Activated effector memory CD4-positive, alpha-beta T cell treated with Interleukin-2 at 50 U/mL for 16 hours (primary cell): ENCODE data around the gene CTU2.
"Not testable (repeated sequence)": the region's sequence is repeated elsewhere in the genome, so short reads cannot be mapped to it uniquely, and the experiment has no call there.

Experiments
- DNase-seq: peaks from one replicate; pipeline ENCODE4 v3.0.0-alpha.2; 2020

Gene CTU2

DNA sequence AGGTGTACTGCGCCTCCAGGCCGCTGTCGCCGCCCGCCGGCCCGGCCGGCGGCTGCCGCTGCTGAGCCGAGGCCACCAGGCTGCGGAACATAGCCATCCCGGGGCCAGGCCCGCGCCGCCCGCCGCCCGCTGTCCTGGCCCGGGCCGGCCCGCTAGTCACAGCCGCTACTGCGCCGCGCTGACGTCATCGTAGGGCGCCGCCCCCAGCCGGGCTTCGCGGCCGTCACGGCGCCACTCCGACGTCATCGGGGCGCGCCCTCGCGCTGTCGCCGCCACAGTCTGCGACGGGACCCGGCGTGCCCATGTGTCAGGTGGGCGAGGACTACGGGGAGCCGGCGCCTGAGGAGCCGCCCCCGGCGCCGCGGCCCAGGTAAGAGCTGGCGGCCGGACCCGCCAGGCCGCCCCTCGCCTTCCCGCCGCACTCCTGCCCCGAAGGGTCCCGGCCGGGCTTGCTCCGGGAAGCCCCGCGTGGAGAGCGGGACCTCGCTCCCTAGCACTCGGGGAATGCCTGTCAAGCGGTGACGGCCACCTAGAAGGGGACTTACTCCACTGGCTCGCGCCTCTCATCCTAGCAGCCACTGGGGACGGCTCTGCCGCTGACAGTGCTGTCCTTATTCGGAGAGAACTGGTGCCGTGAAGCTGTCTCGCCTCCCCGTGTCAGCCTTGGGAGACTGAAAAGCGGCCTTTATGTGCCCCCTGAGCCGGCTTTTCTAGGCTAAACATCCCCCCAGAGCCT, at the start of gene CTU2, which contains the start of gene RNF166:
TSS of gene CTU2 (plus strand) at position 275 of the 736 bp plus-strand sequence. CDS start at position 303, 28 bp downstream.
TSS of gene RNF166 (minus strand) at position 180 of the 736 bp plus-strand sequence. CDS start at position 97, 83 bp downstream.
- DNase-seq, result peak; percentile 83

DNA sequence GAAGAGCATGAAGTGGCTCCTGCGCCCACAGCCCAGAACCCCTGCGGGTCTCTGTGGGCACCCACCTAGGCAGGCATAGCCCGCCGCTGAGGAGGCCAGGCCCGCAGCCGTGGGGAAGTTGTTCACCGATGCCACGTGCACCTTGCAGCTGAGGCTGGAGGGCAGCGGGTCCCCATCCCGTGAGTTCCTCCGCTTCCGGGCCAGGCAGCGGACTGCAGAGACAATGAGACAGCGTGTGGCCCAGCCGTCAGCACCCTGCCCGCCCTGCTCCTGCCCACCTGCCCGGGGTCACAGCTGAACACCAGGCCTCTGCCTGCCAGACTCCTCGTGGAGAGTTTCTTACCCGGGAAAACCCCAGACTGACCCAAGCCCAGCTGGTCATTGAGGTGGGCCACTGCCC, 48.9 kb upstream of the CTU2 start:
- DNase-seq, result no peak

DNA sequence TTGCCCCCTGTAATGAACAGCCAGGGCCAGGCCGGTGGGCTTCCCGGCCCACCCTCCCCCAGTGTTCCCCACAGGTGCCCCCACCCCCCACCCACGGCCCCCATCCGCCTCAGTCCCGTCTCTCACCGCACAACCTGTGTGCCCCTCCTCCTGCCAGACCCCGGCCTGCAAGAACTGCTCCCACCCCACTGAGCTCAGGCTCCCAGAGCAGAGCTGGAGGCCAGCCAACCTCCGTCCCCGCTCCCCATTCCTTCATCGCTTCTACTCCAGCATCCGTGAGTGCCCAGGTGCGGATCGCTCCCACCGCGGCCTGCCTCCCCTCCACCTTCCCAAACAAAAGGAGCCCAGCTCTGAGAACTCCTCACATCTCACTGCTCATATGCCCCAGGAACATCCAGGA, 47.6 kb upstream of the CTU2 start:
- no peak for DNase-seq

DNA sequence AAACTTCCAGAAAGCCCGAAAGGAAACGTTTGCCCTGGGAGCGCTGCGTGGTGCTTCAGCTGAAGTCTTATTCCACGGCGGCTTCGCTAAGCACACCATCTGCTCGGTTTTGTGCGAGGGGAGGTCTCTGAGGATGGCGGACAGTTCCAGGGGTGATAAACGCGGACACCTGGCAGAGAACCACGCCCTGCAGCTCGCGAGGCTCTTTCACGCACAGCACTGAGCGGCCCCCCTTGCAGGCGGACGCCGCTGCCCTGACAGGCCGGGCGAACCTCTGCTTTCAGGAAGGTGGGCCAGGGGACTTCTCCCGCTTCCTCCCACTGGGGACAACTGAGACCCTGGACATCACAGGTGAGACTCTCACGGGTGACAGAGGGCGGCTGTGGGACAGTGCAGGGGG, 47.1 kb upstream of the CTU2 start:
- no peak for DNase-seq

DNA sequence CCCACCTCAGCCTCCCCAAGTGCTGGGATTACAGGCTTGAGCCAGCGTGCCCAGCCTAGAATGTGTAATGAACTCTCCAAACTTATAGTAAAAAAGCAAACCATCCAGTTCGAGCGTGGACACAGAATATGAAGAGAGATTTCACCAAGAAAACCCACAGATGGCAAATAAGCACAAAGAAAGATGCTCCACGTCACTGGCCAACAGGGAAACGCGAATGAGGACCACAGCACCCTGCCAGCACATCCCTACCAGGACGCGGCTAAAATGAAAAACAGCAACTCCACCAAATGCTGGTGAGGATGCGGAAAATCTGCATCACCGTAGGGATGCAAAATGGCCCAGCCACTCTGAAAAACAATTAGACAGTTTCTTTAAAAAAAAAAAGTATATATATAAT, 44.8 kb upstream of the CTU2 start:
- no peak for DNase-seq

DNA sequence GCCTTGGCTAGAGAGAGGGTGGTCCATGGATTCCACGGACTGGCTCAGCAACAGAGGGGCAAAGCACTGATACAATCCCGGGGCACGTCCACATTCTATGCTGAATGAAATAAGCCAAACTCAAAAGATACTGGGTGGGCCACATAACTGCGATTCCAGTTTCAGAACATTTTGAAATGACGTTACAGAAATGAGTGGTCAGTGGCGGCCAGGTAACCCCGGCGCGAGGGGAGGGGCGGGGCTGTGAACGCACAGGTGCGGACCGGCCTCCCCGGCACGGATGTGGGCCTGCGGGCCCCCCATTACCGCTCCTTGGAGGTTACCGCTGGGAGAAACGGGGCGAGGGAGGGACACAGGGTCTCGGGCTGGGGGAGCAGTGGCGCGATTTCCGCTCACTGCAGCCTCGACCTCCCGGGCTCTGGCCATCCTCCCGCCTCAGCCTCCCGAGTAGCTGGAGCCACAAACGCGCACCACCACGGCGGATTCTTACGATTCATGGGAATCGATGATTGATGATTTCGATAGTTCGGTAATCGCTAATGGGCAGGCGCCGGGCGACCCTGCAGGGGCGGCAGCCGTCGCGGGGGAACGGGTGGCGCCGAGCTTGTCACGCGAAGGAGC, 44.0 kb upstream of the CTU2 start:
- no peak for DNase-seq

DNA sequence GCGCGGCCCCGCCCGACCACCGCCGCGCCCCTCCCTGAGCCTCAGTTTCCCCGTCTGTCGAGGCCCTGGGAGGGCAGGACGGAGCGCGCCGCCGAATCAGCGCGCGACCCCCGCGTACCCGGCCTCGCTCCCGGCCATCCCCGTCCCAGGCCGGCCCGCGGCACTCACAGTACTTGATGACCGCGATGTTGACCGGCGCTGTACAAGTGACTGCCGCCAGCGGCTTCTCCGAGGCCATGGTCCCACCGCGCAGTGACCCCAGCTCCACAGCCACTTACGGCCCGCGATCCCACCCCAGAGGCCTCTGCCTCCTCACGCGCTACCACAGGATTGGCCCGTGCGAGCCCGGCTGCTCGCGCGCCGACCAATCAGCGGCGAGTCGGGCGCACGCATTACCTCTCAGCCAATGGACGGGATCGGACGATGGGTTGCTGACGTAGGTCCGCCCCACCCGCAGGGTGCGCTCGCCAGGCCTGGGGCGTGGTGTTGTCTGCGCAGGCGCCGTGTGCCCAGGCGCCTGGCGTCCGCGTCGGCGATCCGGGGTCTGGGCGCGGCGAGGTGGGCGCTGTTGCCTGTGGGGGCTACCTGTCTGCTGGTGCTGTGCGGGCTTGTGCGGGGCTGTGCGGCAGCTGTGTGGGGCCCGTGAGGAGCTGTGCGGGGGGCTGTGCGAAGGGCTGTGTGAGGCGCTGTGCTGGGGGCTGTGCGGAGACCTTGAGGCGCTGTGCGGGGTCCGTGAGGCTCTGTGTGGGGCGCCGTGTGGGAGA, 43.3 kb upstream of the CTU2 start, which contains the start of gene MVD:
TSS of gene MVD (minus strand) at position 249 of the 764 bp plus-strand sequence. CDS start at position 238, 11 bp downstream.
- DNase-seq, result peak; percentile 92

DNA sequence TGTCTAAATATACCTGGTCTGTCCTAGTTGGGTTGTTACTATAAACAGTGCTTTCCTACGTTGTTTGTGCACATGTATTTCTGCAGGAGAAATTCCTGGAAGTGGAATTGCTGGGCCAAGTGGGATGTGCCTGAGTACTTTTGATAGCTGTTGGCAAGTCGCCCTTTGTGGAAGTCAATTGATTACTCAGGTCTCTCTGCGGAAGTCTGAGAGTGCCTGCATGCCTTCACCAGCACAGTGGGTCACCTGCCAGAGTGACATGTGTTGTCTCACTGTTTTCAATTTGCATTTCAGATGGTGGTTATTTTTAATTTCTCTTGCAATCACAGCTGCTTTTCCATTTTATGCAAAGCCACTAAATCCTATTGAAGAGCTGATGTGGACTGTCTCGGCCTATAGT, 41.2 kb upstream of the CTU2 start:
- DNase-seq, result no peak

DNA sequence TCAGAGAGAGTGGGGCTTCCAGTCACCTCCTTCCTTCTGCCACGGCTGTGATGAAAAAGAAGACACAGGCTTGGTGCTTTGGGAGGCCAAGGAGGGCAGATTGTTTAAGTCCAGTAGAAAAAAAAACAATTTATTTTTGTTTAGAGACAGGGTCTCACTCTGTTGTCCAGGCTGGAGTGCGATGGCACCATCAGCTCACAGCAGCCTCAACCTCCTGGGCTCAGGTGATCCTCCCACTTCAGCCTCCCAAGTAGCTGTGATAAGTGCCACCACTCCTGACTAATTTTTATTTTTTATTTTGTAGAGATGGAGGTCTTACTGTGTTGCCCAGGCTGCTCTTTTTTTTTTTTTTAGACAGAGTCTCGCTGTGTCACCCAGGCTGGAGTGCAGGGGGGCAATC, 40.7 kb upstream of the CTU2 start:
- no peak for DNase-seq

DNA sequence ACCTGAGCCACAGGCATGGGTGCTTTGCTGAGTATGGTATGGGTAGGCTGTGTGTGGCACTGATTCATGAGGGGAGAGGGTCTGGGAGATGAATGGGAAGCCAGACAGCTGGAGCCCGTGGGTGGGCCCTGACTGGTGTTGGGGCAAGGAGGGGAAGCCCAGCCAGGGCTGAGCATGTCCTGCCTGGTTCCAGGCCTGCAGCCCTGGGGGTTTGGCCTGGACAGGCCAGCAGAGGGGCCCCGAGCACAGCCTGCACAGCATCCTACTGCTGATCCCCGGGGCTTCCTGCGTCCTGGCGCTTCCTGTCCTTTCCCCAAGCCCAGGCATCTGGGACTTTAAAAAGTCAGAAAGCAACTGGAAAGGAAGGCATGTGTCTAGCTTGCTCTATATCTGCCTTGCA, 38.8 kb upstream of the CTU2 start:
- no peak for DNase-seq

DNA sequence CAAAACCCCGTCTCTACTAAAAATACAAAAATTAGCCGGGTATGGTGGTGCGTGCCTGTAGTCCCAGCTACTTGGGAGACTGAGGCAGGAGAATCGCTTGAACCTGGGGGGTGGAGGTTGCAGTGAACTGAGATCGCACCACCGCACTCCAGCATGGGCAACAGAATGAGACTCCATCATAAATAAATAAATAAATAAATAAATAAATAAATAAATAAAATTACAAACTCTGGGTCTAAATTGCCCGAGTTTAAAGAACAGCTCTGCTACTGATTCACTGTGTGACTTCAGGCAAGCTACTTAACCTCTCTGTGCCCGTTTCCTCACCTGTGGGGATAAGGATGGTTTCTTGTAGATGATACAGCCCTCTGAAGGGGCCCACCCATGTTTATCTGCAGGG, 36.8 kb upstream of the CTU2 start:
- not testable (repeated sequence) for DNase-seq

DNA sequence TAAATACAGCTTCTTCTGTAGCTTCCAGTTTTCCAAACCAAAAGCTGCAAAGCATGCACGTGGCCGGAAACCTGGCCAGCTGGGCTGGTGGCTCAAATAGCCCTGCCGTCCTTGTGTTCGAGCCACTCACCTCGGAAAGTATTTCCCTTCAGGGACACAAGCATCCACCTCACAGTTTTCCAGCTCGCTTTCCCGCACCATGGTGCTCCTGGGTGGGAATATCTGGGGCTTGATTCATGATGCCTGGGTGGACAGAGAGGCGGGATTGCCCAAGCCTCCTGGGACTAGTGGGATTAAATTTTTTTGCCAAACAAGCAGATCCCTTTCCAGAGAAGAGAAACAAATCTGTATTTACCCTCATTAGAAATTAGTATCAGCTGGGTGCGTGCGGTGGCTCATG, 36.3 kb upstream of the CTU2 start:
- DNase-seq, result no peak

DNA sequence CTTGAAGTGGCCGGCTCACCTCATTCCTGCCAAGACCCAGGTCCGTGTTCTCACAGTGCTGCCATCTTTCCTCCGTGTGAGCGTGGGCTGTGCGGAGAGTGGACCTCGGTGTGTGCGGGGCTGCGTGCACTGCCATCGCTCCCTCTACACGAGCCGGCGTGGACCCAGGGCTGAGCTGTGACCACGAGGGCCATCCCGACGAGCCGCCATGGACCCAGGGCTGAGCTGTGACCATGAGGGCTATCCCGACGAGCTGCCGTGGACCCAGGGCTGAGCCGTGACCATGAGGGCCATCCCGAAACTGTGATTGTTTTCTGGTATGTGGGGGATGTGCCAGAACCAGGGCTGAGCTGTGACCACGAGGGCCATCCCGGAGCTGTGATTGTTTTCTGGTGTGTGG, 34.5 kb upstream of the CTU2 start:
- no peak for DNase-seq

DNA sequence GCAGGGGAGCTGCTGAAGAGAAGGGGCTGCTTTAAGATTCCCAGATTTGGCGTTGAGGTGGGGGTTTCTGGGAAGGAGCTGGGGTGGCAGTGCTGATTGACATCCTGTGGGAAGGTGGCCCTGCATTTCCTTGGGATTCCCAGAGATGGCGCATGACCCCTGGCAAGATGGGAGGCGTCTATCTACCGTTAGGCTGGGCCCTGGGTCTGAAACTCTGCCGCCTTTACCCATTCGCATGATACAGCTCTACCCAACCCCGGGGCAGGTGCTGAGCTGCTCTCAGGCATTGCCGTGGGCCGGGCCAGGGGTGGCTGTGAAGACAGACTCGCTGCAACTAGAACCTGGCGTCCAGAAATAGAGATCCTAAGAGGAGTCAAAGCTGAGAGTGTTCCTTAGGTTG, 33.5 kb upstream of the CTU2 start:
- no peak for DNase-seq

DNA sequence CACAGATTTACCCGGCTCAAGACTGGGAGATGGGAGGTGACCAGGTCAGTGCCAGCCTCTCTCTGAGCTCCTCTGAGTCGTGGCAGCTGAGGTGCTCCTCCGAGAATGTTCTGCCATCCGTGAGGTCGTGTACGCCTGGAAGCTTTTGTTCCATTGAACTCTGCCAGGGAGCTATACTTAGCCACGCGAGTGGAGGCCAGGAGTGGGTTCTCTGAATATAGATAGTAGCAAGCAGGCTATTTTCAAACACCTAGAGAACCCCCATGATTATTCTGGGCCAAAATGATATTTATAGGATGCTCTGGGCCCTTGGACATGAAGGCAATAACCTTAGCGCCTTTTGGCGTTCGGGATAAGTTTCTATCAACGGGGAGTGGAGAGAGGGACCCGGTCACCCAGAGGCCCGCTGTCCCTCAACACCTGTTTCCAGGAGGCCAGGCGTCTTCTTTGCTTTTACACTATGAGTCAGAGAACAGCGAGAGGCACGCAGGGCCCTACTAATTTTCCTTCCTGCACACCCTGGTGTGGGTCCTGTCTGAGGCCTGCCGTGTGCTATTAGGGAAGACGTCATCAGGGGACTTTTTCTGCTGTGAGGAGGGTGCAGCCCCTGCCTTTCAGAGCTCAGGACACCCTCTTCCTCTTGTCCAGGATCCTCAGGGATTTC, 32.5 kb upstream of the CTU2 start:
- no peak for DNase-seq

DNA sequence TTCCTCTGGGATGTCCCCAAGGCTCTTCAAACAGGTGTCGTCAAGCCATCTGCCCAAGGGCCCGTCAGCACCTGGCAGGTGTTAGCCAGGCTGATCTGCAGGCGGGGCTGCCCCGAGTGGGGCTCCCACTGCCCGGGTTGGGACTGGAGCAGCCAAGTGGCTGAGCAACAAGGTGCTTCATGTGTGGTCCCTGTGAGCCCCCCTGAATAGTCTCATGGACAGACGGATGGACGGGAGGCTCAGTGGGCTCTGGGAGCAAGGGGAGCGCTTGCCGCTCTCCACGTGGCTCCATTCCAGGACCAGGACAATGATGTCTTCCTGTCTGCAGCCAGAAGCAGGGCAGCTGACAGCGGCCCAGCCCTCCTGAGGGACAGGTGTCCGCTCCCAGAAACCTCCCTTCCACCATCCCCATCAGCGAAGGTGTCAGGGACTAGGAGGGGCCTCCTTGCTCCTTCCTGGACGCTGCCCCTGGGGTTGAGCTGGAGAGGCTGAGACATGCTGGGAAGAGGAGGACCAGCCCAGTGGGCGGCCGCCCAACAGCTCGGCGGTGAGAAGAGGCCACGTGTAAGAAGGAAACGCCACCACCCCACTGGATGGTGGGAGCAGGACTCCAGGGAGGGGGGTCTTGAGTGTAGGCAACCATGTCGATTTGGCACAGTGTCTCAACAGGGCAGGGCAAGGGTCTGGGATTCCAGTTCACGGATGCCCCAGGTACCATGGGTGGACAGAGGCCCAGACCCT, 29.6 kb upstream of the CTU2 start:
- no peak for DNase-seq

DNA sequence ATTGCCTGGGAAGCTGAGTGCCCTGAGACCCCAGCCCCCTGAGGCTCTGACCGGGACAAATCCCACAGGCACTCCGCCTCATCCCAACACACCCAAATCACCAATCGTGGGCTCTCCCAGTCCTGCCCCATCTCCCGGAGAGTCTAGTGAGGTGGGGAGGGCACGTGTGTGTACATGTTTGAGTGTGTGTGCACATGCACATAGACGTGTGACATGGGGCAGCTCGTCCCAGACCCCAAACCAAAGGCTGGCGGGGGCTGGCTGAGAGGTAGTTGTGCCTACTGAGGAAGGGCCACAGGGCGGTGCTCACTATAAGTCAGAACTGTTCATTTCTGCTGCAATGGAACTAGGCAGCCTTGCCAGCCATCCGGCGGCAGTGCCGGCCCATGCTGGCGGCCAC, 28.6 kb upstream of the CTU2 start:
- no peak for DNase-seq

DNA sequence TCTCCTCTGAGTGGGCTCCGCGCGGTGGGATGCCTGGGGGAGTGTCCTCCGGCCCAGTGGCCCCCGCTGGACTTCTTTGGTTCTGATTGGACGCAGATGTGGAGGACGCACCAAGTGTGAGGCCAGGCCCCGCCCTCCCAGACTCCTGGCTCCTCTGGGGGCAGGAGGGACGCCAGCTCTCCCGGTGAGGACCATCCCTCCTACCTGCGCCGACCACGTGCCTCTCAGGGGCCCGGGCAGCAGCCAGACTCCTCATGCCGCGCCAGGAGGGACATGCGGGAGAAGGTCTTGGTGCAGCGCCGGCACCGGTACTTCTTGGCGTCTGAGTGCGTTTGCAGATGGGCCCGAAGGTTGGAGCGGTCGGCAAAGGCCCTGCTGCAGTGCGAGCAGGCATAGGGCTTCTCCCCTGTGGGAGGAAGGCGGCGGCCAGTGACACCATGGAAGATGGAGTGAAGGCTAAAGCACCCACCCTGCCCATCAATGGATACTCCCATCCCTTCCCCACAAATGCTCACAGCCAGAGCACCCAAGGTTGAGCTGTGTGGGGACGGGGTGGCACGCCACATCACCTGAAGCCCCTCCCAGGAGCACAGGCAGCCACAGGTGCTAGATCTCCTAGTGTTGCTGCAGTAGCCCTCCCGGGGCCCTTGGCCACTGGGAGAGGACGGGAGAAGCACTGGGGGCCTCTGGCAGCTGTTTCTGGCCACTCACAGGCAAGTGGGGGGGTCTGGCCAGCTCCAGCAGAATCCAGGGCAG, 27.9 kb upstream of the CTU2 start:
- DNase-seq, result no peak

DNA sequence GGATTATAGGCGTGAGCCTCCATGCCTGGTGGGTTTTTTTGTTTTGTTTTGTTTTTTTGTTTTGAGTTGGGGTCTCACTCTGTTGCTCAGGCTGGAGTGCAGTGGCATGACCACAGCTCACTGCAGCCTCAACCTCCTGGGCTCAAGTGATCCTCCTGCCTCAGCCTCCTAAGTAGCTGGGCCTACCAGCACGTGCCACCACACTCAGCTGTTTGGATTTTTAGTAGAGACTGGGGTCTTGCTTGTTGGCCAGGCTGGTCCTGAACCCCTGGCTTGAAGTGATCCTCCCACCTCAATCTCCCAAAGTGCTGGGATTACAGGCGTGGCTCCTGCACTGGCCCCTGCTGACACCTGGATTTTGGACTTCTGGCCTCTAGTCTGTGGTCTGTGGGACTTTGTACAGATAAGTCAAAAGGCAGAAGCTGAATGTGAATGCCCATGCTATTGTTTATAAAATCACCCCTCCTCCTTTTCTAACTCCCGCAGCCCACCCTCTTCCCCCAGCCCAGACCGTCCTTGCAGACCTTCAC, 25.7 kb upstream of the CTU2 start:
- DNase-seq, result no peak

DNA sequence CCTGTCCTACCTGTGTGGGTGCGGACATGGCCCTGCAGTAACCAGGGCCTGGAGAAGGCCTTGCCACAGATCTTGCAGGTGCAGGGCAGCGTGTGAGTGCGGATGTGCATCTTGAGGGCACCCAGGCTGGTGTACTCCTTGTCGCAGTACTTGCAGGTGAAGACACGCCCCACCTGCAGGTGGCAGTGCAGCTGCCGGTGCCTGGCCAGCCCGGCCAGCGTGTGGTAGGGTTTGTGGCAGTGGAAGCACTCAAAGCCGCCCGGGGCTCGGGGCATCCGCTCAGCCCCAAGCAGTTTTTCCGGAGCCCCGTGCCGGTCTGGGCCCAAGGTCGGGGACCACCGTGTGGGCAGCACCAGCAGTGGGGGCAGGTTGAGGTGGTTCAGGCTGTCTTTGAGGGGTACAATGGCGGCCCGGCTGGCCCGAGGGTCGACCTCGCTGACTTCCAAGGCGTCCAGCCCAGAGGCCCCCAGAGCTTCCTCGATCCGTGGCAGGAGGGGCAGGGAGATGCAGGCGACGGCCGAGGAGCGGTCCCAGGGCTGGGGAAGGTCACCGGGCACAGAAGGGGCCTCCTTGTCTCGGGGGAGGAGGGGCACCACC, 25.1 kb upstream of the CTU2 start:
- peak; percentile 33 for DNase-seq
